PC-9 (cell line): Measurements from ENCODE around the gene TANGO2.

ENCODE experiments used
- EZH2 ChIP-seq: fragments of 200-600 bp; sonication (generic); IDR thresholded peaks from 2 replicates; pipeline ENCODE4 v1.8.0; 2017; ENCODE audit warnings: antibody characterized with exemption, low read depth
- TF ChIP-seq, protein P1 (sequence below): fragments of 200-600 bp; sonication (generic); conservative IDR thresholded peaks from 2 replicates; pipeline ENCODE4 v1.6.1; 2017; ENCODE audit warnings: mixed run types, antibody characterized with exemption, mild to moderate bottlenecking, moderate library complexity

GRCh38 chr22:20099099-20099711 is 78.3 kb downstream of the TANGO2 start:
- TF ChIP-seq, protein P1, sequence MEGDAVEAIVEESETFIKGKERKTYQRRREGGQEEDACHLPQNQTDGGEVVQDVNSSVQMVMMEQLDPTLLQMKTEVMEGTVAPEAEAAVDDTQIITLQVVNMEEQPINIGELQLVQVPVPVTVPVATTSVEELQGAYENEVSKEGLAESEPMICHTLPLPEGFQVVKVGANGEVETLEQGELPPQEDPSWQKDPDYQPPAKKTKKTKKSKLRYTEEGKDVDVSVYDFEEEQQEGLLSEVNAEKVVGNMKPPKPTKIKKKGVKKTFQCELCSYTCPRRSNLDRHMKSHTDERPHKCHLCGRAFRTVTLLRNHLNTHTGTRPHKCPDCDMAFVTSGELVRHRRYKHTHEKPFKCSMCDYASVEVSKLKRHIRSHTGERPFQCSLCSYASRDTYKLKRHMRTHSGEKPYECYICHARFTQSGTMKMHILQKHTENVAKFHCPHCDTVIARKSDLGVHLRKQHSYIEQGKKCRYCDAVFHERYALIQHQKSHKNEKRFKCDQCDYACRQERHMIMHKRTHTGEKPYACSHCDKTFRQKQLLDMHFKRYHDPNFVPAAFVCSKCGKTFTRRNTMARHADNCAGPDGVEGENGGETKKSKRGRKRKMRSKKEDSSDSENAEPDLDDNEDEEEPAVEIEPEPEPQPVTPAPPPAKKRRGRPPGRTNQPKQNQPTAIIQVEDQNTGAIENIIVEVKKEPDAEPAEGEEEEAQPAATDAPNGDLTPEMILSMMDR, result no peak
- TF ChIP-seq EZH2, result no peak
